NCI-H2029 treated with DMSO at 0.1 percent for 48 hours (cell line): ENCODE data around the gene MYO7A.

ENCODE experiments used
- DNase-seq: peaks from one replicate; lab custom pipeline; 2025; lab: John Stamatoyannopoulos, UW

Gene MYO7A

DNA sequence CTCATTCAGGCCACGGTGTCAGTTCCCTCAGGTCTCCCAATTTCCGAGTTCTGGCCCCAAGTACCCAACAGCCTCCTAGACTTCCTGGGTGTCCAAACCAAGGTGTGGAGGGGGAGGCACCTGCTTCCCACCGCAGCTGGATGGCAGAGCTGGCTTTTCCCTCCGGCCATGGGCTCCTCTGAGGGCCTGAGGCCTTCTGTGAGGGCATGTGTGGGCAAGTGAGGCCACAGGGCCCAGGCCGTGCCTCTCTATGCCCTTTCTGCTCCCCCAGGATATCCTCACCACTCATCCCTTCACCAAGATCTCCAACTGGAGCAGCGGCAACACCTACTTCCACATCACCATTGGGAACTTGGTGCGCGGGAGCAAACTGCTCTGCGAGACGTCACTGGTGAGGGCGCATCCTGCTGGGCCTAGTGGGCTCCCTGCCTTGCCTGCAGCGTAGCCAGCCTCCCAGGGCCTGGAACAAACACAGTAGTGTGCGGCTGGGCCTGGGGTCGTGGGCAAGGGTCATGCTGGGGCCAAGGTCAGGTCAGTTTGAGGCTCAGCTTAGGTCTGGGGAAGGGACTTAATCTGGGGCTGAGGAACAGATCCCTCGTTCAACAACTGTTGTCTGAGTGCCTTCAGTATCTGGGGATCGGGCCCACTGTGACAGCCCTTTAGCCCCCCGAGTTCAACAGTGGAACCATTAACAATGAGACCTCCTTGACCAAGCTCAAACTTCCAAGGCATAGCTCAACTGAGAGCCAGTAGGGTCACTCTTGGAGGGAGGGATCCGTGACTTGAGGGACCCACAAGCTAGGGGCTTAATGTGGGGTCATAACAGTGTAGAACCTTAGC, 85.8 kb downstream of the MYO7A start:
- DNase-seq: no peak

DNA sequence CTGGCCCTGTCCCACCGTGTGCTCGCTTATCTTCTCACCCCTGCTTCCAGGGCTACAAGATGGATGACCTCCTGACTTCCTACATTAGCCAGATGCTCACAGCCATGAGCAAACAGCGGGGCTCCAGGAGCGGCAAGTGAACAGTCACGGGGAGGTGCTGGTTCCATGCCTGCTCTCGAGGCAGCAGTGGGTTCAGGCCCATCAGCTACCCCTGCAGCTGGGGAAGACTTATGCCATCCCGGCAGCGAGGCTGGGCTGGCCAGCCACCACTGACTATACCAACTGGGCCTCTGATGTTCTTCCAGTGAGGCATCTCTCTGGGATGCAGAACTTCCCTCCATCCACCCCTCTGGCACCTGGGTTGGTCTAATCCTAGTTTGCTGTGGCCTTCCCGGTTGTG, 86.5 kb downstream of the MYO7A start:
- no peak for DNase-seq

DNA sequence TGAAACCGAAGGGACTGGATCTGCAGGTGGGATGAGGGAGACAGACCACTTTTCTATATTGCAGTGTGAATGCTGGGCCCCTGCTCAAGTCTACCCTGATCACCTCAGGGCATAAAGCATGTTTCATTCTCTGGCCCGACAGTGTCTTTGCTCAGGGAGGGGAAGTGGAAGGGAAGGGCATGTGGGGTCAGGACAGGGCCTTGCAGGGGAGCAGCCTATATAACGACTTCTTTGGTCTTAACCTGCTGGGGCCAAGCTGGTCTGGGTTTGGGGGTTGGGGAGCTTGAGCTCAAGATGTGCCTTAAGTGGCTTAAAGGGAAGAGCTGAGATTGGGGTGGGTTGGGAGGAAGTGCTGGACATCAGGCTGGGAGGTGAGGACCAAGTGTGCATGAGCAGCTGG, 87.1 kb downstream of the MYO7A start:
- no peak for DNase-seq

DNA sequence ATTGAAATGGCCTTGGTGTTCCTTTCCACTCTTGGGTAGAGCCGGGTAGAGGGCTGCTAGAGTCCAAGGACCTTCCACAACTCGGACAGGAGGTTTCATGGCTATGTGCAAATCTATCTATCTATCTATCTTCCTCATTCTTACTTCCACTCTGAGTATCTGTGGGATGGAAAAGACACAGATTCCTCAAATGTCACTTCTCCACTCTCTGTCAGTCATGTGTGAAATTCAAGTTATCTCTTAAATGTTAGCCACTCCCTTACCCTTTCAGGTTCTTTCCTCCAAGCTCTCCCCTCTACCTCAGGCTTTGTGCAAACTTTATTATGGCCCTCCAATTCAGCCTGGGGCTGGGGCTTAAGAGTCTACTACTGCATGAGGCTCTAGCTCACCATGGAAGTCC, 89.1 kb downstream of the MYO7A start:
- DNase-seq: no peak

DNA sequence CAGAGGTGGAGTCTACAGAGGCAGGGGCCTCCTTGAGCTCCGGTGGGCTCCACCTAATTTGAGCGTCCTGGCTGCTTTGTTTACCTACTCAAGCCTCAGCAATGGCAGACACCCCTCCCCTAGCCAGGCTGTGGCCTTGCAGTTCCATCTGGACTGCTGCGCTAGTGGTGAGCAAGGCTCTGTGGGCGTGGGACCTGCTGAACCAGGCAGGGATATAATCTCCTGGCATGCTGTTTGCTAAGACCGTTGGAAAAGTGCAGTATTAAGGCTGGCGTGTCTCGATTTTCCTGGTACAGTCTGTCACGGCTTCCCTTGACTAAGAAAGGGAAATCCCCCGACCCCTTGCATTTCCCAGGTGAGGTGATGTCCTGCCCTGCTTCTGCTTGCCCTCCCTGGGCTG, 95.8 kb downstream of the MYO7A start:
- DNase-seq: no peak

DNA sequence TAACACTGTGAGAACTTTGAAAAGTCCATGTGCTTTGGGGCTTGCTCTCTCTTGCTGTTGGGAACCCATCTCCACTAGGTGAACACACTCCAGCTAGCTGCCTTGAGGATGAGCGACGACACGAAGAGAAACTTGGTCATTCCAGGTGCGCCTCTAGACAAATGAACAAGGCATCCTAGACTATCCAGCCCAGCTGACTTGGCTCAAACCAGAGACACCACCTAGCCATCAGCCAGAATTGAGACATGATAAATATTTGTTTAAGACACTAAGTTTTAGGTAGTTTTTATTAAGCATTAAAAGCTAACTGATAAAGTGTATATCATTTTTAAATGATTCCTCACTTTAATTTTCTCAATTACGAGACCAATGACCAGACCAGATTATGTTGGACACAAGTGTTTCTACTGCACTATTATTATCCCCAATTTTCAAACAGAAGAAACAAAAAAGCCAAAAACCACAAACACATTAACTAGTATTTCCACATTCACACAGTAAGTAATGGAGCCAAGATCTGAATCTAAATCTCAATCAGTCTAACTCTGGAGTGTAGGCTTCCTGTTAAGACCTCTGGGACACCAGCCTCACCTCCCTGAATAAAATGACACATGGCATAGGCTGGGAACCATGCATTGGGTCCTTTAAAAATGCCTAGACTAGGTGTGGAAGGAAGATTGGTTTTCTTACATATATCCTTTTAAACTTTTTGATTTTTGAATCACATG, 103.0 kb downstream of the MYO7A start:
- DNase-seq: no peak

DNA sequence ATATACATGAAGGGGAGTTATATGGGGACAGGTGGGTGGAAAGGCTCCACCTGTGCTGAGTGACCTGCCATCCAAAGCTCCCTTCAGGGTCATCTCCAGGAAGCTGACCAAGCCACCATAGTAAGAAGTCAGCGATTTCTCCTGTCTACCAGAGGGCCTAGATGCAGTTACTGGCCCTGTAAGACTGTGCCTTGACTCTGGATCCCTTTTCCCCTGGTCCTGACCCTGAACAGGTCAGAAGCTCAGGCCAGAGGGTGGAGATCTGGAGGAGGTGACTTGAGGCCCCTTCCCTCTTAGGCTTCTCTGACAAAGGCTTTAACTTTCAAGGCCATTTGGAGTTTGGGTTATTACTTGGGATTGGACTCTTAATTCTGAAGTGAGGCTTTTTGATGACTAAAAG, 103.8 kb downstream of the MYO7A start:
- DNase-seq: no peak

DNA sequence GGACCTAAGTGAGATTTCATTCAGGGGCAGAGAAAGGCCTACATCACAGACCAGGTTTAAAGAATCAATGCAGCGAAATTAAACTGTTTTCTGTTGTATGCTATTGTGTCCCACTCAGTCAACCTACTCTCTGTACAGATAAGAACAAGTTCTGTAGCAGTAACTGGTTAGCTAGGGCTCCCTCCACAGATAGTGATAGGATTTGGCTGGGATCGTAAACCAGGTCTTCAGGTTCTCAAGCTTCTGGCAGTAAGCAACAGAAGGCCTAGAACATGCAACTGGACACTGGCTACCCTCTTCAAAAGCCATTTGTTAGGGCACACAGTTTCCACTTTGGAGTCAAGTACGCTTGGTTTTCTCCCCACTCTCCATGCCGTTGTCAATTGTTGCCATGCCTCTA, 104.2 kb downstream of the MYO7A start:
- no peak for DNase-seq

DNA sequence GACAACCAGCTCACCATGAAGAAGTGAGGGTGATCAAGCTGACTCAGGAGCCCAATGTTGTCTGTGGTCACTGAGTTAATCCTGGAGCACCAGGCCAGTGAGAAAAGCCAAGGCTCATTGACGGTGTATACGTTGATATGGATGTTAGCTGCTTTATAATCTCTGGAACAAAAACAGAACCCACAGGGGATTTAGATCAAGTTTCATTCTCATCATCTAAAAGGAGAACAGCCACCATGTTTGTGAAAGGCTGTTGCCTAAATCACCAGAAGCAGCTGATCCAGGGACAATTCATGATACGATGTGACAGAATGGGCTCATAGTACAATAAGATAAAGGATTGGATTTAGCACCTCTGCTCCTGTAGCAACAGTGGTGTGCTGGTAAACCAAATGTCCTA, 105.0 kb downstream of the MYO7A start:
- no peak for DNase-seq

DNA sequence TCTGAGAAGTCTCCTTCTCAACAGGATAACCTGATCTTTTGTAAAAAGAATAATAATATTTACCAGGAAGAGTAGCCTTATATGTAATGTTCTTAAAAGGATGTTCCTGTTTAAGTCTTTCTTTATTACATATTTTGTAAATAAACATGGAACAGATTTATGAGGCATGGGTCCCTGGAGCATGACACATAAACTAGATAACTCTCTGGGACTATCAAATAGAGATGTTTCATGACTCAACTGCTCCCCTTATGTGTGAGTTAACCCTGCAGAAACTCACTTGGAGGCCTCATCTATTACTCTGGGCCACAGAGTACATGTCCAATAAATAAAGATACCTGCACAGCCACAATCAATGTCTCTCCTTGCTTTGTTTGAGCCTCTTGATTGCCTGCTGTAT, 108.9 kb downstream of the MYO7A start:
- no peak for DNase-seq

DNA sequence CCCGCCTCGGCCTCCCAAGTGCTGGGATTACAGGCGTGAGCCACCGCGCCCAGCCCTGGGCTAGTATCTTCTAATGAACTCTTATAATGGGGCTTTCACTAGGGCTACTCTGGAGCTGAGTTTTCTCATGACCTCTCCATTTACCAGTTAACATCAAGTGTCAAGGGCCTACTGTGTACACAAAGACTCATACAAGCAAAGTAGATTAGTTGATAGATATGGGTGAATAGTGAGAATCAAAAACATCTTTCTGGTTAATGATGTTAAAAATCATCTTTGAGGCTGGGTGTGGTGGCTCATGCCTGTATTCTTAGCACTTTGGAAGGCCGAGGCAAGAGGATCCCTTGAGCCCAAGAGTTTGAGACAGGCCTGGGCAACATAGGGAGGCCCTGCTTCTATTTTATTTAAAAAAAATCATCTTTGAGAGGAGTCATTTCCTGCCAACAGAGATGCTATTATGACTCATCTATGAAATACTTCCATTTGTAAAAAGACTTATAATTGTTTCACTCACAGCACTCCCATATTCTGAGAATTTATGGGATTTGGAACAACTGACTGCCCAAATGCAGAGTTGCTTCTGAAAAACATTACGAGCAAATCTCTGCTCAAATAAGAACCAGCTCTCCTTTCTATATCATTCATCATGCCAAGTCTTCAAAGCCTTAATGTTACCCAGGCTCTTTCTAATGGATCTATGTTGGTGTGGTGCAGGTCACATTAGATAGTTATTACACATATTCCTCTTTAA, 116.4 kb downstream of the MYO7A start:
- no peak for DNase-seq

DNA sequence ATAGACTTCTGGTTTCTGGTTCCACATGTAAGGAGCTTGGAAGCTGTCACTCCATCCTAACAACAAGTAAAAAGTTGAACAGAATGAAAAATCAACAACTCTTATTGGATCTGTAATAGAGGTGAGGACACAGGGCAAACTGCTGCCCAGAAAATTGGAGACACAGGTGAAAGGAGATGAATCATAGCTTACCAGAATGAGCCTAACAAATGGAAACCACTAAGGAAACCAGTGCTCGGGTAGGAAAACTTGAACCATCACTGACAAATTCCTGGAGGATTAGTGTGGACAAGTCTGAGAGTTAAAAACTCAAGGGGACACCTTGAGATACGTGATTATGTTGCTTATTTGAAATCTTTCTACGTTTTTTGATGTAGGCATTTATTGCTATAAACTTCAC, 121.4 kb downstream of the MYO7A start:
- DNase-seq: no peak

DNA sequence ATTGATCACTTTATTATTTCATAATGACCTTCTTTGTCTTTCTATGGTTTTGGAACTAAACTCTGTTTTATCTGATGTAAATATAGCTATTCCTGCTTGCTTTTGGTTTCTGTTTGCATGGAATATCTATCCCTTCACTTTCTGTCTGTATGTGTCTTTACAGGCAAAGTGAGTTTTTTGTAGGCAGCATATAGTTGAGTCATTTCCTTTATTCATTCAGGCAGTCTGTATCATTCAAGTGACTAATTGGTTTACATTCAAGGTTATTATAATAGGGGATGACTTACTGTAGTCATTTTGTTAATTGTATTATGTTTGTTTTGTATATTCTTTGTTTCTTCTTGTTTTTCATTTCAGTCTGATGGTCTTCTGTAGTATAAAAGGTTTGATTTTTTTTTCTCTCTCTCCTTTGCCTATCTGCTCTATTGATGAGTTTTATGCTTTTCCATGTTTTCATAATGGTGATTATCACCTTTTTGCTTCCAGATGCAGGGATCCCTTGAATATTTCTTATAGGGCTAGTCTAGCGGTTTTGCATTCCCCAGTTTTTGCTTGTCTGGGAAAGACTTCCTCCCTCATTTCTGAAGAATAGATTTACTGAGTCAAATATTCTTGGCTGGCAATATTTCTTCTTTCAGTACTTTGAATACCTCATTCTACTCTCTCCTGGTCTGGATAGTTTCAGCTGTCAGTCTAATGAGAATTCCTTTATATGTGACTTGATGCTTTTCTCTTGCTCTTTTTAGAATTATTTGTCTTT, 123.0 kb downstream of the MYO7A start:
- no peak for DNase-seq

DNA sequence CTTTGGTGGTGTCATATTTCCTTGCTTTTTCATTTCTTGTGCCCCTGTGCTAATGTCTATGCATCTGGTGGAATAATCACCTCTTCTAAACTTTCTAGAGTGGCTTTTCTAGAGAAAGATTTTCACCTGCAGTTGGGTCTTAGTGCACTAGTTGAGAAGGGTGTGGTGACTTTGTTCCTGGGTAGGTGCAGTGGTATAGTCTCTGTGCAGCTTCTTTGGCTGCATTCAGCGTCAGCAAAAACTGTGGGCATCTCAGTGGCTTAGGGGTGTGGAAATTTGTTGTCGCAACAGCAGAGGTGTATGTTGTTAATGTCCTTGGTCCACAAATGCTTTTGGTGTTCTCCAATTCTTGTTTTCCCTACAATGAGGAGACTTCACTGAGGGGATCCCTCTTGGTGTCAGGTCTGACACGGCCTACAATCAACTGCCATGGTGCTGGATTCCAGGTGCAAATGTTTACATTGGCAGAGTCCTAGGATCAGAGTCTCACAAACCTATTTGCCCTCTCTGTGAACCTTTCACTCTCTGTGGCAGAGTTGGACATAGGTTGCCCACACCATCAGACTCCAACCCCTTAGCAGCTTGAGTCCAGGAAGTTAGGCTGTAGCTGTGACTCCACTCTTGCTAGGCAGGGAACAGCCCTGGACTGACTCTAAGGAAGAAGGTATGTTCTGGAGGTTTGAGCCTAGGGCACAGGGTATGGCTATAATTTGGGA, 124.7 kb downstream of the MYO7A start:
- peak; percentile 32 for DNase-seq

DNA sequence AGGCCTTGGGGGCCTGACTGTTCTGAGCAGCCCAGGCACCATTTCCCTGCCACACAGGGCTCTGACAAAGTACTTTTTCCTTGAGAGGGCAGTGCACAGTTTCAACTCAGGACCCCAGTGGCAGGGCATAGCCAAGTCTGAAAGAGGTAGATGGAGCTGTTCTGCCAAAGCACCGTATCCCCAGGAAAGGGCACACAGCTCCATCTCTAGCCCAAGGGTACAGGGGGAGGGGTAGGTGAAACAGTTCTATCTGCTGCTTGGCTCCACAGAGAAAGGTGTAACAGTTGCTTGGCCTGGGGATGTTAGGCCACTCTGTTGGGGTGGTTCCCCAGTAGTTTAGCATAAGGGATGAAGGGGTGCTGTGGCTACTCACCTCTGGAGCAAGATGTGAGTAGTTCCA, 125.6 kb downstream of the MYO7A start:
- DNase-seq: no peak

DNA sequence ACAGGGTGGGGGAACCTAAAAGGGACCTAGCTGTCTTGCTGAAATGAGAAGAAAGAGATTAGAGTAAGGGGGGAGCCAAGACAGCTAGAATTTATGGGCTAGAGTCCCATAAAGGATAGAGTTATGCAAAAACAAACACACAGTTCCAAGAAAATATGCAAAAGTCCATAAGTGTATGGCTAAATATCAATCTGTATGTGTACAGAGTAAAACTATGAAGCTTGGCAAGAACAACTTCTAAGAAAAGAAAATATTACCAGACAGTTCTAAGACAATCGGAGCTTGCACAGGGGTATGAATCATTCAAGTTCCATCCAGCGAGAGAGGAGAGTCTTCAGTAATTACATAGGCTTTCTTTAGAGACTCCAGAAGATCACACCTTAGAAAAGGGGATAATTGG, 131.6 kb downstream of the MYO7A start:
- no peak for DNase-seq

DNA sequence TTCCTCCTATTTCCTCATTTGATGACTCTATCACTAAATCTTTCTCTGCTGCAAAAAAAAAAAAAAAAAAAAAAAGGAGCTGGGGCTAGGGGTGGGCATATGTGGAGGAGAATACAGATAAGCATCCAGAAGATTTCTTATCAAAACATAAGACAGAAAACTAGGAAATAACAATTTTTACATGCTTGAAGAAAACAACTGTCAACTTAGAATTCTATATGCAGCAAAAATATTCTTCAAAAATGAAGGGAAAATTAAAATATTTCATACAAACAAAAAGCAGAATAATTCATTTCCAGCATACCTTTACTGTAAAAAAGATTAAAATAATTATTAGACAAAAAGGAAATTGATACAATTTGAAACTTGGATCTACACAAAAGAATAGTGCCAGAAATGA, 134.8 kb downstream of the MYO7A start:
- DNase-seq: no peak
